Mesenchymal stem cell (in vitro differentiated cells and primary cell): ENCODE measurements around the gene SRF.

Experiments
- DNase-seq: peaks from one replicate; pipeline ENCODE4 v3.0.0-alpha.2; 2013
- H2AFZ ChIP-seq: one replicate; pipeline ENCODE4 v1.6.1; 2013; ENCODE audit warnings: low read depth, mild to moderate bottlenecking, control low read depth, inconsistent platforms, low read length, moderate library complexity
- H2AK5ac ChIP-seq: 2 replicates; pipeline ENCODE4 v1.6.1; 2013; ENCODE audit warnings: low read length, moderate library complexity, mild to moderate bottlenecking, inconsistent platforms; ENCODE audit not compliant: severe bottlenecking
- H2BK120ac ChIP-seq: one replicate; pipeline ENCODE4 v1.6.1; 2013; ENCODE audit warnings: low read depth, mild to moderate bottlenecking, inconsistent platforms, low read length, moderate library complexity
- H2BK12ac ChIP-seq, 2 experiments: one replicate each; pipeline ENCODE4 v1.6.1; 2013; ENCODE audit warnings: inconsistent platforms in 2 of 2, low read length in 2 of 2, mild to moderate bottlenecking in 2 of 2, moderate library complexity in 2 of 2, control low read depth in 1 of 2
- H2BK15ac ChIP-seq: one replicate; pipeline ENCODE4 v1.6.1; 2013; ENCODE audit warnings: mild to moderate bottlenecking, low read depth, inconsistent platforms; ENCODE audit not compliant: poor library complexity, severe bottlenecking
- H2BK5ac ChIP-seq: 2 replicates; pipeline ENCODE4 v1.6.1; 2013; ENCODE audit warnings: low read depth, mild to moderate bottlenecking, low read length, control low read depth, inconsistent platforms; ENCODE audit not compliant: poor library complexity, severe bottlenecking
- H3K14ac ChIP-seq, 2 experiments: one replicate each; pipeline ENCODE4 v1.6.1; 2013; ENCODE audit warnings: inconsistent platforms in 2 of 2, low read length in 2 of 2, control low read depth in 1 of 2, mild to moderate bottlenecking in 1 of 2, moderate library complexity in 1 of 2
- H3K18ac ChIP-seq, 2 experiments: one replicate each; pipeline ENCODE4 v1.6.1; 2013; ENCODE audit warnings: inconsistent platforms in 2 of 2, low read length in 2 of 2, control low read depth in 1 of 2, low read depth in 1 of 2, mild to moderate bottlenecking in 1 of 2
- H3K23ac ChIP-seq, 2 experiments: one replicate each; pipeline ENCODE4 v1.6.1; 2013; ENCODE audit warnings: inconsistent platforms in 2 of 2, low read length in 2 of 2, mild to moderate bottlenecking in 2 of 2, moderate library complexity in 2 of 2, control low read depth in 1 of 2
- H3K27ac ChIP-seq: 2 replicates; pipeline ENCODE4 v1.5.1; 2013; ENCODE audit warnings: mild to moderate bottlenecking, moderate library complexity, low read length, control low read depth, inconsistent platforms; ENCODE audit not compliant: poor library complexity, severe bottlenecking
- H3K27me3 ChIP-seq, 2 experiments: 2 replicates each; pipeline versions ENCODE4 v1.6.1 to v1.7.0; 2013; ENCODE audit warnings: low read length in 2 of 2, mild to moderate bottlenecking in 2 of 2, moderate library complexity in 2 of 2, control low read depth in 1 of 2, inconsistent platforms in 1 of 2; ENCODE audit not compliant: control insufficient read depth in 1 of 2, insufficient read depth in 1 of 2
- H3K36me3 ChIP-seq, 2 experiments: 2 replicates each; pipeline versions ENCODE4 v1.6.1 to v1.7.0; 2013; ENCODE audit warnings: low read length in 2 of 2, control low read depth in 1 of 2, inconsistent platforms in 1 of 2, low read depth in 1 of 2, mild to moderate bottlenecking in 1 of 2; ENCODE audit not compliant: insufficient read depth in 2 of 2, control insufficient read depth in 1 of 2
- H3K4ac ChIP-seq, 2 experiments: one replicate each; pipeline ENCODE4 v1.6.1; 2013; ENCODE audit warnings: inconsistent platforms in 2 of 2, low read length in 2 of 2, mild to moderate bottlenecking in 2 of 2, moderate library complexity in 2 of 2, control low read depth in 1 of 2, low read depth in 1 of 2
- H3K4me1 ChIP-seq: 2 replicates; pipeline ENCODE4 v1.6.1; 2013; ENCODE audit warnings: low read depth, low read length, control low read depth; ENCODE audit not compliant: control insufficient read depth, insufficient read depth
- H3K4me2 ChIP-seq: 2 replicates; pipeline ENCODE4 v1.6.1; 2013; ENCODE audit warnings: low read length, mild to moderate bottlenecking, inconsistent platforms; ENCODE audit not compliant: poor library complexity, severe bottlenecking
- H3K4me3 ChIP-seq, 2 experiments: 2 replicates each; pipeline versions ENCODE4 v1.5.1 to v1.7.0; 2013; ENCODE audit warnings: low read length in 2 of 2, mild to moderate bottlenecking in 2 of 2, control low read depth in 1 of 2, low read depth in 1 of 2; ENCODE audit not compliant: insufficient read depth in 1 of 2
- H3K79me1 ChIP-seq: replicated peaks from 2 replicates; pipeline ENCODE4 v1.6.1; 2013; ENCODE audit warnings: mild to moderate bottlenecking, control low read depth, low read length, inconsistent platforms; ENCODE audit not compliant: poor library complexity, severe bottlenecking
- H3K9ac ChIP-seq: 2 replicates; pipeline ENCODE4 v1.7.0; 2013; ENCODE audit warnings: mild to moderate bottlenecking, low read length, moderate library complexity
- H3K9me3 ChIP-seq: 2 replicates; pipeline ENCODE4 v1.7.0; 2013; ENCODE audit warnings: mild to moderate bottlenecking, low read length; ENCODE audit not compliant: control insufficient read depth
- H4K8ac ChIP-seq: one replicate; pipeline ENCODE4 v1.6.1; 2013; ENCODE audit warnings: inconsistent platforms, mild to moderate bottlenecking, low read length, moderate library complexity
- H4K91ac ChIP-seq: one replicate; pipeline ENCODE4 v1.6.1; 2013; ENCODE audit warnings: mild to moderate bottlenecking, low read length, inconsistent platforms
- WGBS: methylation state at CpG from one replicate; pipeline ENCODE4 v1.1.7; 2013; ENCODE audit warnings: mixed read lengths; 5-methylcytosine and 5-hydroxymethylcytosine counted together

The SRF gene

GRCh38 chr6:43231053-43231452 lies 60.0 kb downstream of the SRF start:
- H3K4me1 ChIP-seq, result peaks cover 4% of the 10 kb centered on the region
- no peak overlapping the region for H3K4ac ChIP-seq
- no peak overlapping the region for H2BK15ac ChIP-seq
- H4K91ac ChIP-seq, result no peak overlapping the region
- H2BK5ac ChIP-seq, result no peak overlapping the region
- WGBS, result 100% methylated on average over 2 of the region's 4 CpGs
- H3K9ac ChIP-seq, result no peak overlapping the region
- H3K18ac ChIP-seq, result no peak overlapping the region
- peaks cover 2% of the 10 kb centered on the region in 2 experiments for H3K36me3 ChIP-seq
- no peak overlapping the region for H3K4me3 ChIP-seq
- H3K27ac ChIP-seq, result no peak overlapping the region
- no peak overlapping the region for H3K14ac ChIP-seq
- no peaks in the 10 kb centered on the region for H3K9me3 ChIP-seq
- DNase-seq, result no peak
- H3K79me1 ChIP-seq, result no peaks in the 10 kb centered on the region
- no peak overlapping the region for H3K23ac ChIP-seq
- H4K8ac ChIP-seq, result no peak overlapping the region
- no peak overlapping the region for H2AK5ac ChIP-seq
- no peak overlapping the region for H2BK120ac ChIP-seq
- H2AFZ ChIP-seq, result no peak overlapping the region
- peaks cover 21 to 33% of the 10 kb centered on the region in 2 experiments for H3K27me3 ChIP-seq
- no peak overlapping the region for H3K4me2 ChIP-seq
- H2BK12ac ChIP-seq, result no peak overlapping the region
